Measurements from ENCODE around the gene TXNIP.

DNA sequence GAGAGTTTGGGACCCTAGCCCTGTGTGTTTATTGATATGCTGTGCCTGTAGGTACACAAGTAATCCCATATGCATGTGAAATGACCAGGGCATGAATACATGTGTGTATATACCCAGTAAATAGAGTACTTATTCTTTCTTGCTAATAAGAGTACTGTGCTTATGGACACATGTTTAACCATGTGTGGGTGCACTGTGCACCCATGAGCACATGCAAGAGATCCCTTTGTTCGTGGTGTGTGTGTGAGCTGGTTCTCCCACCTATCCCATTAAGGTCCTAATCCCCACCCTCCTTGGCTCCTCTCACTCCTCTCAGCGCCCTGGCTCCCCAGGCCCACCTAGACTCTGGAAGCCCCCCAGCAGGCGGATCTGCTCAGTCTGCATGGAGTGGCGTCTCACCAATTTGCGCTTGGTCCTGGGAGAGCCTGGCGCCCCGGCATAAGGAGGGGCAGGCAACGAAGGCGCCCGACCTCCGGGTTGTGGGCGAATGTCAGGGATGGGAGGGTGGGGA is 36.4 kb downstream of the TXNIP start:
- TF ChIP-seq, protein P1, sequence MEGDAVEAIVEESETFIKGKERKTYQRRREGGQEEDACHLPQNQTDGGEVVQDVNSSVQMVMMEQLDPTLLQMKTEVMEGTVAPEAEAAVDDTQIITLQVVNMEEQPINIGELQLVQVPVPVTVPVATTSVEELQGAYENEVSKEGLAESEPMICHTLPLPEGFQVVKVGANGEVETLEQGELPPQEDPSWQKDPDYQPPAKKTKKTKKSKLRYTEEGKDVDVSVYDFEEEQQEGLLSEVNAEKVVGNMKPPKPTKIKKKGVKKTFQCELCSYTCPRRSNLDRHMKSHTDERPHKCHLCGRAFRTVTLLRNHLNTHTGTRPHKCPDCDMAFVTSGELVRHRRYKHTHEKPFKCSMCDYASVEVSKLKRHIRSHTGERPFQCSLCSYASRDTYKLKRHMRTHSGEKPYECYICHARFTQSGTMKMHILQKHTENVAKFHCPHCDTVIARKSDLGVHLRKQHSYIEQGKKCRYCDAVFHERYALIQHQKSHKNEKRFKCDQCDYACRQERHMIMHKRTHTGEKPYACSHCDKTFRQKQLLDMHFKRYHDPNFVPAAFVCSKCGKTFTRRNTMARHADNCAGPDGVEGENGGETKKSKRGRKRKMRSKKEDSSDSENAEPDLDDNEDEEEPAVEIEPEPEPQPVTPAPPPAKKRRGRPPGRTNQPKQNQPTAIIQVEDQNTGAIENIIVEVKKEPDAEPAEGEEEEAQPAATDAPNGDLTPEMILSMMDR (IDR thresholded peaks at IDR 0.05): no peak
- TF ChIP-seq POLR2A (IDR thresholded peaks at IDR 0.05): no peak

Measured in esophagus squamous epithelium (tissue), 4 donors.